Right lobe of liver (tissue), 4 donors: Measurements from ENCODE around the gene APCDD1.

Experiments used
- CTCF ChIP-seq, 4 donors: fragments of 200-600 bp in 3 of 4; fragments of 450-650 bp in 1 of 4; IDR thresholded peaks; one replicate each; pipeline versions ENCODE4 v1.5.1 to v1.8.0; 2016 to 2022; ENCODE audit warnings: antibody characterized with exemption in 4 of 4, mild to moderate bottlenecking in 2 of 4
- POLR2A ChIP-seq: fragments of 450-650 bp; IDR thresholded peaks from one replicate; pipeline ENCODE4 v1.6.1; 2017; ENCODE audit warnings: antibody characterized with exemption, mild to moderate bottlenecking
- donor health status: DM: no; HTN: no; CAD: no.
- donor health status: DM: no; HTN: no; CAD: no.
- donor health status: DM: no; HTN: yes; CAD: no.

- TF ChIP-seq POLR2A (no peak), CTCF (IDR thresholded peaks at IDR 0.05) (no peak)
Observed at GRCh38 chr18:10463741-10464140, 9.3 kb downstream of the APCDD1 start.
